GM15510 (cell line): ENCODE data around the gene CHRNG.

ENCODE experiments used
- POLR2A ChIP-seq: IDR thresholded peaks from 3 replicates; pipeline ENCODE4 v1.6.1; 2011; ENCODE audit warnings: borderline replicate concordance; ENCODE audit not compliant: insufficient read length; ENCODE audit errors: extremely low read depth

Gene CHRNG

DNA sequence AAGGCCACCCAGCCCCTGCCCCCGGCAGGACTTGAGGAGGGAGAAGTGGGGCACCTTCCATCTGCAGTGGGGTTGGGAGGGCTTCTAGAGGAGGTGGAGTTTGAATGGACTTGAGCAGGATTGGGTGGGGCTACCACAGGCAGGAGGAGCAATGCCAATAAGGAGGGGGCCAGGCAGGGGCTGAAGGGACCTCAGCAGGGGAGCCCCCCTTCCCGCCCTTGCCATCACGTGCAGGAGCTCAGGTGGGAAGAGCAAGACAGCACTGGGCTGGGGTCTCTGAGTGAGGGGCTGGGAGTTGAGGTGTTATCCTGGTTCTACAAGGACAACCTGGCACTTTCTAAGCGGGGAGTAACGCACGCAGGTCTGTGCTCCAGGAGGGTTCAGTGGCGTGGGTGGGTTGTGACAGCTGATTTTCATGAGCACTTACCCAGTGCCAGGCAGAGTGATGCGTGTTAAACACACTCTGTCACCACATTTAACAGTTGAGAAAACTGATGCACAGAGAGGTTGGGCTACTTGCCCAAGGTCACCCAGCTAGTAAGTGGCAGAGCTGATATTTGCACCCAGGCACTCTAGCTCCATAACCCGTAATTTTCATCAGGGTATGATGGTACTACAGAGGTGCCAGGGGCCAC lies 8.7 kb upstream of the CHRNG start:
- TF ChIP-seq POLR2A: no peak

DNA sequence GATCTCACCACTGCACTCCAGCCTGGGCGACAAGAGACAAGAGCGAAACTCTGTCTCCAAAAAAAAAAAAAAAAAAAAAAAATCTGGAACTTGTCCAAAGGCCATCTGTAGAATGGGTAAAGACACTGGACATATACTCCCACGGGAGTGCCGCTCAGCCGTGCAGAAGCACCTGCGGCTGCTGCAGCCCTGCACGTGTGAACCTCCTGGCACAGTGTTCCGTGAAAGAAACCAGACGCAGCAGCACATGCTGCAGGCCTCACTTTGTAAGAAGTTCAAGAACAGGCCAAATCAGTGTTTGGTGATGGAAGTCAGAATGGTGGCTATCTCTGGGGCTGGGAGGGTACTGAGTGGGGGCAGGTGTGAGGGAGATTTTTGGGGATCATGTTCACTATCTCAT lies 7.1 kb upstream of the CHRNG start:
- TF ChIP-seq POLR2A: no peak

DNA sequence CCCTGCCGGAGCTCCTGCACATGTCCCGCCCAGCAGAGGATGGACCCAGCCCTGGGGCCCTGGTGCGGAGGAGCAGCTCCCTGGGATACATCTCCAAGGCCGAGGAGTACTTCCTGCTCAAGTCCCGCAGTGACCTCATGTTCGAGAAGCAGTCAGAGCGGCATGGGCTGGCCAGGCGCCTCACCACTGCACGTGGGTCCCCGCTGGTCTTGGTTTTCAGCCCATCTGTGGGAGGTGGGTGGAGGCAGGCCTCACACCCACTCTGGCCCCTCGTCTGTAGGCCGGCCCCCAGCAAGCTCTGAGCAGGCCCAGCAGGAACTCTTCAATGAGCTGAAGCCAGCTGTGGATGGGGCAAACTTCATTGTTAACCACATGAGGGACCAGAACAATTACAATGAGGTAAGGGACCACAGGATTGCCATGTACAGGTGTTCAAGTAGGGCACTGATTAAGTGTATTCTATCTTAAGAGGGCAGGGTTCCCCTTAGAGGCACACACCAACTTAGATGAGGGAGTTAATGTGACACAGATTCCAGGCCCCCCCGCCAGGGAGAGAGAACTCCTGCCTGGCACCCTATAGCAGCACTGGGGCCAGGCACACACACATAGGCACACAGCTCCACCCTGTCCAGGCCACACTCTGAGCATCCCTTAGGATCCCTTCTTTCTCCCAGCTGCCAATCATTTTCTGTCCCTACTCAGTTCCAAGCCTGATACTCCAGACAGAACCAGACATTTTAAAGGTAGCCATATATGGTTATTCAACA lies 5.4 kb upstream of the CHRNG start:
- TF ChIP-seq POLR2A: no peak

DNA sequence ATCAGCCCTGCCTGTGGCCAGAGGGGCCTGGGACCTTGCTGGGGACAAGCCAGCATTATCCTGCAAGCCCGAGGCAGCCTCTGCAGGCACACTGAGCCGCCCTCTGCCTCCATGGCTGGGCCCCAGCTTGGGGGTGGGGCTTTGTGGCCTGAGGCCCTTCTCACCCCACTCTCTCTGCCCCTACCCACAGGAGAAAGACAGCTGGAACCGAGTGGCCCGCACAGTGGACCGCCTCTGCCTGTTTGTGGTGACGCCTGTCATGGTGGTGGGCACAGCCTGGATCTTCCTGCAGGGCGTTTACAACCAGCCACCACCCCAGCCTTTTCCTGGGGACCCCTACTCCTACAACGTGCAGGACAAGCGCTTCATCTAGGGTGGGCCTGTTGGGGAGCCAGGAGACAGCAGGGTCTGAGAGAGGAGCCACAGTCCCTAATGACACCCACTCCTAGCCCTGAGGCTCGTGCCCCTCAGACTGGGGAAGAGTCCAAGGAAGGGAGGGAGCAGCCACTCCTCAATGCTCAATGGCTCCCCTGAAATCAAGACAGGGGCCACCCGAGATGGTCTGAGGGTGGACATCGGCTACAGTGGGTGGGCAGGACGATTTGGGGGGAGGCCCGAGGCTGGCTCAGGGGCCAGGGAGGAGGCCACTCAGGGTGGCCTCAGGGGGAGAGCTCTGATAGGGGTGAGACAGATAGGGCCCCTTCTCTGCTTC lies 4.4 kb upstream of the CHRNG start:
- no peak for TF ChIP-seq POLR2A

DNA sequence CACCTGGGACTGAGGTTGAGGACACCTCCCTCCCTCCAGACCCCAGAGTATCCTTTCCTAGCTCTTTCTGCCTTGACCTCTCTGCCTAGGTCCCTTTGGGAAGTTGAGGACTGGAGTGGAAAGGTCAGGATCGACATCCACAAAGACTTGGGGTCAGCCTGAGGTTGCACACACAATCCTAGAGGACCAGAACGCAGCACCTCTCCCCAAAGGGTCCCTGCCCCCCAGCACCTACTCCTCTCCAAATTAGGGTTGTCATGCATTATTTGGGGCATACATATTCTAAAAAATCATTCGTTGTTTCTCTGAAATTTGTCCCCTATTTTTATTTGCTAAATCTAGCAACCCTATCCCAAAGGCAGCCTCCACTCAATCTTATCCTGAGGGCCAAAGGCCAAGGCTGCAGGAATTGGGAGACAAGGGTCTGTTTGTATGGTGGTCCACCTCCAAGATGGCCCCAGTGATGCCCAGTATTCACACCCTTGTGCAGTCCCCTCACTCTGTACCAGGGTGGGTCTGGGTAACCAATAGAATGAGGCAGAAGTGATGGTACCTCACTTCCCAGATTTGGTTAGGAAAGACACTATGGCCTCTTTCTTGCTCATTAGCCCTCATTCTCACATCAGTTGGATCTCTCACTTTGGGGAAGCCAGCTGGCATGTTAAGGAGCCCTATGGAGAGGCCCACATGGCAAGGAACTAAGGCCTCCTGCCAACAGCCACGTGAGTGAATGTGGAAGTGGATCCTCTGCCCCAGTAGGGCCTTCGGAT lies 3.5 kb upstream of the CHRNG start:
- no peak for TF ChIP-seq POLR2A

DNA sequence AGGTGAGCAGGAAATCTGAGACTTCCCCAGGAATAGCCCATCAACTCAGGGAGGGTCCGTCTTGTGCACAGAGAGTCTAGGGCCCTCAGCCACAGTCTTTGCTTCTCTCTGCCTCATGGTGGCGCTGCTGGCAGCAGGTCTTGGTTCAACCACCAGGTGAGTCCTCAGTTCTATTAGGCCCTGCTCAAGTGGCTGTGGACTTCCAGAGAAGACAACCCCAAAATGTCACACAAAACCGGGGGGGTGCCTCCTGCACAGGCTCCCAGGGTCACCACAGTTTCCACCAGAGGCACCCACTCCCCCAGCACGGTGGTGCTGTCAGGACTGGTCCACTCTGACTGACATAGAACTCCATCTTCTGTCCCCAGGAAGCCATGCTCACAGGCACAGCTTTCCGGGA lies 2.4 kb upstream of the CHRNG start:
- no peak for TF ChIP-seq POLR2A

DNA sequence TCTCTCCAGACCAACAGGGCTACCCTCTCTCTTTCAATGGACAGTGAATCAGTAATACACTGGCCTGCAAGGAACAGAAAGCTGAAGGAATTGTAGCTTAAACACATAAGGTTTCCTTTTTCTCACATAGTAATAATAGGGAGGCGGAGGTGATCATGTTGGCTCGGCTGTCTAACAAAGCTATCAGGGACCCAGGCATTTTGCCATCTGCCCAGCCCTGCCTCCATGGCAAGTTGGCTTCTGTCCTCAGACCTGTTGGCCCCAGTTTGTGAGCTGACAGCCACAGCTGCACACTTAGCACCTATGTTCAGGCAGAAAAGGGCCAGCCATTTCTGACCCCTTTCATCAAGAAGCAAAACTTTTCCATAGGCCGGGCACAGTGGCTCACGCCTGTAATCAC lies 2.0 kb upstream of the CHRNG start:
- no peak for TF ChIP-seq POLR2A

DNA sequence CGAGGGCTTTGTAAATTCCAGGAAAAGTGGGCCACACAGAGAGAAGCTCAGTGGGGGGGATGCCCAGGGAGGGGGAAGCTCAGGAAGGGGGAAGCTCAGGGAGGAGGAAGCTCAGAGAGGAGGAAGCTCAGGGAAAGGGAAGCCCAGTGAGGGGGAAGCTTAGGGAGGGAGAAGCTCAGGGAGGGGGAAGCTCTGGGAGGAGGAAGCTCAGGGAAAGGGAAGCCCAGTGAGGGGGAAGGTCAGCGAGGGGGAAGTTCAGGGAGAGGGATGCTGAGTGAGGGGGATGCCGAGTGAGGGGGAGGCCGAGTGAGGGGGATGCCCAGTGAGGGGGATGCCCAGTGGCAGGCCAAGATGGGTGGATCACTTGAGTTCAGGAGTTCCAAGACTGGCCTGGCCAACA lies 821 bp upstream of the CHRNG start:
- TF ChIP-seq POLR2A: no peak

DNA sequence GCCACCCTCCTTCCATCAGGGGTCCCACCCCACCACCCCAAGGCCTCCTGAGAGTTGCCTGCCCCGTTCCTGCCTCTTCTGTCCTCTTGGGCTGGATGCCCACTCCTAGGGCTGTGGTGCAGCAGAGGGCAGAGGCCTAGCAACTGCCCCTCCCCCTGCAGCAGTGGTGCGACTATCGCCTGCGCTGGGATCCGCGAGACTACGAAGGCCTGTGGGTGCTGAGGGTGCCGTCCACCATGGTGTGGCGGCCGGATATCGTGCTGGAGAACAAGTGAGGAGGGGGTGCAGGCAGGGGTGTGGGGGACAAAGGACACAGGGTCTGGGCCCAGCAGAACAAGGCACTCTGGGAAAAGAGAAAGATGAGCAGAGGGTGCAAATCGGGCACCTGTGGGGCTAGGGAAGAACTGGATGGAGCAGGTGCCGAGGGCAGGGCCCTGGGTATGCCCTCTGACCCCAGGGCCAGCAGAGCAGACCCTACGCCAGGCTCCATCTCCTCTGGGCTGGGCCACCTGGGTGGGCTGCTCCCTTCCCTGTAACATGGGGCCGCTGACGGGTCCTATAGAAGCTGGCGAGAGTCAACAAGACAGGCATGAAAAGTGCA lies 1.0 kb downstream of the CHRNG start:
- TF ChIP-seq POLR2A: no peak

DNA sequence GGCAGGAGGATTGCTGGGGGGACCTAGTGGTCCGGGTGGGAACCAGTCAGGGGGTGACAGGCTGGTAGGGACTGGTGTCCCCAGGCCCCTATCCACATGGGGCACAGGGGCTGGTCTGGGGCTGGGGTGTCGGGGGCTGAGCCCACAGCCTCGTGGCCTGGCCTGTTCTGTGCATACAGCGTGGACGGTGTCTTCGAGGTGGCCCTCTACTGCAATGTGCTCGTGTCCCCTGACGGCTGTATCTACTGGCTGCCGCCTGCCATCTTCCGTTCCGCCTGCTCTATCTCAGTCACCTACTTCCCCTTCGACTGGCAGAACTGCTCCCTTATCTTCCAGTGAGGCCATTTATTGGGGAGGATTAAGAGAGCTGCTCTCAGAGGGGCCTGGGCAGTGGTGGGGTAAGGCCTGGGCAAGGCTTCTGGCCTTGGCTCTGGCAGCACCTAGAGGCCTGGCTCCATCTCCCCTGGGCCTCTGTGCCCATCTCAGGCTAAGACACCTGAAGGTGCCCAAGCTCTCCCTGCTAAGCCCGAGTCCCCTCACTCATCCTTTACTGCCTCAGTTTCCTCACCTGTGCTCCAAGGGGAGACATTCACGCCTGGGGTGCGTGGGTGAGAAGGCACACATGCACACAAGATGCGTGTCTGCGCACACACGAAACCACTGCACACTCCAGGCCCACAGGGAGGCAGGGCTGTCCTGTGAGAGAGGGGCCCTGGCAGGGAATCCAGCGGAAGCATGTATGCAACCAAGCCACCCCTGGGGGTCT lies 1.9 kb downstream of the CHRNG start:
- TF ChIP-seq POLR2A: no peak

DNA sequence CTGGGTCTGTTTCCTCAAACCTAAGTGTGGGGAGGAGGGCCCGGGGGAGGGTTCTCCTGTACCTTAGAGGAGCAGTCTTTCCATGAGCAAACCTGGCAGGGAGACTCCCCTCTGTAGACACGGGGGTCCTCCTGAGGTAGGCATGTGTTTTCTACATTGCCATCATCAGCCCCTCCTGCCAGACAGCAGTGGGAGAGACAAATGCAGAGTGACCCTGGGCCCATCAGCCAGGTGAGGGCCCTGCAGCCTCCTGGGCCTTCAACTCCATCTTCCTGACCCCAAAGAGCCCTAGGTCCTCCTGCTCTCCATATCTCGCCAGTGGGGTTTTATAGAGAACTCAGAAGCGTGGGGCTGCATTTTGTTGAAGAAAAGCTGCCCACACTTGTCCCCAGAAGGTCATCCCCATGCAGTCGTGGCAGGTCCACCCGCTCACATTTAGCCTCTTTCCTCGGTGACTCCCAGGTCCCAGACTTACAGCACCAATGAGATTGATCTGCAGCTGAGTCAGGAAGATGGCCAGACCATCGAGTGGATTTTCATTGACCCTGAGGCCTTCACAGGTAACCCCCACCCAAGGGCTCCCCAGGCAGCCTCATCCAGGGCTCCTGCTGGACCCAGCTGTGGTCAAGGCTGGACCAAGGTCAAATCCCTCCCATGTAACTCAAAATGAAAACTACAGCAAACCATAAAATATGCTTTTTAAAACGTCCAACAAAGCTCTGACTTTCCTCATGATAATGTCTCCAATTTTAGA lies 2.6 kb downstream of the CHRNG start:
- no peak for TF ChIP-seq POLR2A

DNA sequence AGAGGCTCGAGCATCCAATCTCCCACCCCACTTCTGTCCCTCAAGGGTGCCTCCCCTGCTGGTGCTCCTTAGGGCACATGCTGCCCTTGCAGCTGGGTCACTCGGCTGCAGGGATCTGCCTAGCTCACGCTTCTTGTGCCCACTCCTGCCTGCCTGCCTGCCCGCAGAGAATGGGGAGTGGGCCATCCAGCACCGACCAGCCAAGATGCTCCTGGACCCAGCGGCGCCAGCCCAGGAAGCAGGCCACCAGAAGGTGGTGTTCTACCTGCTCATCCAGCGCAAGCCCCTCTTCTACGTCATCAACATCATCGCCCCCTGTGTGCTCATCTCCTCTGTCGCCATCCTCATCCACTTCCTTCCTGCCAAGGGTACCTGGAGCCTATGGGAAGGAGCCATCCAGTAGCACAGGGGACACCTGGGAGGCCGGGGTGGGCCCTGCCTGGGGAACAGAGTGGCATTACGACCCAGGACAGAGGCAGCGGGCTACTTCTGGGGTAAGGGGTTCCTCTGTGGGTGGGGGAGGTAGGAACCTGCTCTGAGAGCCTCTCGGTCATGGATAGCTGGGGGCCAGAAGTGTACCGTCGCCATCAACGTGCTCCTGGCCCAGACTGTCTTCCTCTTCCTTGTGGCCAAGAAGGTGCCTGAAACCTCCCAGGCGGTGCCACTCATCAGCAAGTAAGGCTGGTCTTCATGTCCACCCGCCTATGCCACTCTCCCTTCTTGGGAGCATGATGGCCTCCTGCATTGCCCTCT lies 3.4 kb downstream of the CHRNG start:
- no peak for TF ChIP-seq POLR2A

DNA sequence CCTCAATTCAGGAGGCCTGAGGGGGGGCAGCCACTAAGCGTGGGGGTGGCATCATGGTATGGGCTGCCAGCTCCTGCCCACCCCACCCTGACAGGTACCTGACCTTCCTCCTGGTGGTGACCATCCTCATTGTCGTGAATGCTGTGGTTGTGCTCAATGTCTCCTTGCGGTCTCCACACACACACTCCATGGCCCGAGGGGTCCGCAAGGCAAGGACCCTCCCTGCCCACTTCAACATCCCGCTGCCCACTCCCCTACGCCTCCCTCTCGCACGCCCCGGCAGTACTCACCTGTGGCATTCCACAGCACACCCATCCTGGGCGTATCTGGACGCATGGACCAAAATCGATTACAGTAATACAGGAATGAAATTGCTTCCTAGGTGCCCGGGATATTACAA lies 4.0 kb downstream of the CHRNG start:
- TF ChIP-seq POLR2A: no peak
